GM19238 (cell line): Measurements from ENCODE around the gene TM9SF4.
A peak's percentile ranks its signal among the peaks of the same experiment; 100 is the strongest.

ENCODE experiments used
- DNase-seq: peaks from one replicate; pipeline ENCODE4 v3.0.0; 2011; ENCODE audit warnings: low spot score; ENCODE audit not compliant: insufficient read length

TM9SF4 gene

GRCh38 chr20:32109392-32110172 lies at the start of gene TM9SF4:
TSS of gene TM9SF4 (plus strand) at chr20:32109714. CDS start at chr20:32109741, 27 bp downstream.
- peak; percentile 86 for DNase-seq

GRCh38 chr20:32062776-32063170 lies 46.7 kb upstream of the TM9SF4 start:
- no peak for DNase-seq

DNA sequence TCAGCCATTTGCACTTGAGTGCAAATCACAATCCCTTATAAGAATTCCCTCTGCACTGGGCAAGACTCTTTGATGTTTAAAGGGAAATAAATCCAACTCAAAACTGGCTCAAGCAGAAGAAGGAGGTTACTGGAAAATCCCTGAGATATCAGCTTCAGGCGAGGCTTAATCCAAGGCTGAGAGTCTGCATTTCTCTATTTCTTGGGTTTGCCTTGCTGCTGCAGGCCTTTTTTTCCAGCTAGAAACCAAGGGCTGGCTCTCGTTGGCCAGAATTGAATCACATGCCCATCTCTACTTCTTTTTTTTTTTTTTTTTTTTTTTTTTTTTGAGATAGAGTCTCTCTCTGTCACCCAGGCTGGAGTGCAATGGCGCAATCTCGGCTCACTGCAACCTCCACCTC lies 45.8 kb upstream of the TM9SF4 start:
- DNase-seq, result no peak

- DNase-seq, result no peak
These were observed 44.8 kb upstream of the TM9SF4 start for GRCh38 chr20:32064667-32065066.

DNA sequence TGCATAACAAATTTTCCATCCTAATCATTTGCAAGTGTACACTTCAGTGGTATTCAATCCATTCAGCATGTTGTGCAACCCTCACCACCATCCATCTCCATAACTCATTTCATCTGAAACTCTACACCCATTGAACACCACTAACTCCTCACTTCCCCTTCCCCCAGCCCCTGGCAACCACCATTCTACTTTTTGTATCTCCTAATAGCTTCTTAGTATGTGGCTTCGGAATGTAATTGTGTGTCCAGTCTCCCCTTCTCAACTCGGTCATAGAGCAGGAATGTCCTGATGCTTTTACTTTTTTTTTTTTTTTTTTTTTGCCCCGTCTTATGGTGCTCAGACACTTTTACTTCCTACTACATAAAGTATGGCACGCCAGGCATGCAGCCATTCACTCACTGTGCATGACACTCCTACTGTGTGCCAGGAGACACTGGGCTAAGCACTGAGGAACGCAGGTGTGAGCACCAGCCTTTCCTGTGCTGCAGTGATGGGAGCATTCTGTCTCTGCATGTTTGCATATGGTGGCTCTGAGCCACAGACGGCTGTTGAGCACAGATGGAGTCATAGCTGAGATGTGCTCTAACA lies 42.2 kb upstream of the TM9SF4 start:
- DNase-seq, result no peak

DNA sequence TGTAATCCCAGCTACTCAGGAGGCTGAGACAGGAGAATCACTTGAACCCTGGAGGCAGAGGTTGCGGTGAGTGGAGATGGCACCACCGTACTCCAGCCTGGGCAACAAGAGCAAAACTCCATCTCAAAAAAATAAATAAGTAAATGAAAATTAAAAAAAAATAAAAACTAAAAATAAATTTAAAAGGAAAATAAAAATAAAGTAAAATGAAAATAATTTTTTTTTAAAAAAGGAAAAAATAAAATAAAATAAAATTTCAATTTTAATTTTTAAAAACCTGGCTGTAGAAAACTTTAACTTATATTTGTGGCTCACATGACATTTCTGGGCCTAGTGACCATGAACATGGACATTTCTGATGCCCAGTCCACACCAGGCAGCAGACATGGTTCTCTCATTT lies 41.3 kb upstream of the TM9SF4 start:
- no peak for DNase-seq

GRCh38 chr20:32069711-32070110 lies 39.8 kb upstream of the TM9SF4 start:
- DNase-seq, result no peak

DNA sequence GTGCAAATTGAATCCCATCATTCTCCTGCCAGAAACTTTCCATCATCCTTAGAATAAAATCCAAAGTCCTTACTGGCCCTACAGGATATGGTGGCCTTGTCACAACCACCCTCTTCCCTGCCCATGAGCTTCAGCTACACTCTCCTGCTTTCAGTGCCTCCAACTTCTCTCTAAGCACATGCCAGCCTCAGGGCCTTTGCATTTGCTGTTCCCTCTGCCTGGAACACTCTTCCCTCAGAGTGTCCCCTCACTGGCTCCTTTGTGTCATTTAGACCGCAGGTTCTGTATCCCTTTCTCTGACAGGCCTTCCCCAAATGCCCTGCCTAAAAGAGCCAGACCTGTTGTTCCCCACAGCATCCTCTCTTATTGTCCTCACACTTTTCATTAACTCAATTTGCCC lies 39.2 kb upstream of the TM9SF4 start:
- DNase-seq, result no peak

DNA sequence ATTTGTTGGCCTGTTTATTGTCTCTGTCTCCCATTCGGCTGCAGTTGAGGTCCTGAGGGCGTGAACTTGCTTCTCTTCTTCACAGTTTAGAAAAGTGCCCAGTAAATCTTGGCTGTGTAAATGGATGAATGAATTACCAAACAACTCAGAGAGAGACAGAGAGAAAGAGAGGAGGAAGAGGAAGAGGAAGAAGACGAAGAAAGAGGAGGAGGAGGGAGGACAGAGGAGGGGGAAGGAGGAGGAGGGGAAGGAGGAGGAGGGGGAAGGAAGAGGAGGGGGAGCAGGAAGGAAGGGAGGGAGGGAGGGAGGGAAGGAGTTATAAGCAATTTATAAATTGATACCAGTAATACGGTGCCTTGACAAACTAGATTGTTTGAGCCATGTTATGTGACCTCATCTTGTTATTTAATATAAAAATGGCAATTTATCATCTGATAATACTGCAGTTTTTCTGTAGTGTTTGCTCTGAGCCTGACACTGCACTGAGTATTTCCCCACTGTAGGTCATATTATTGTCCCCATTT lies 38.8 kb upstream of the TM9SF4 start:
- DNase-seq, result no peak

GRCh38 chr20:32071395-32072167 lies 37.9 kb upstream of the TM9SF4 start:
- no peak for DNase-seq

- DNase-seq, result no peak
These were observed 37.3 kb upstream of the TM9SF4 start for GRCh38 chr20:32072168-32072750.

DNA sequence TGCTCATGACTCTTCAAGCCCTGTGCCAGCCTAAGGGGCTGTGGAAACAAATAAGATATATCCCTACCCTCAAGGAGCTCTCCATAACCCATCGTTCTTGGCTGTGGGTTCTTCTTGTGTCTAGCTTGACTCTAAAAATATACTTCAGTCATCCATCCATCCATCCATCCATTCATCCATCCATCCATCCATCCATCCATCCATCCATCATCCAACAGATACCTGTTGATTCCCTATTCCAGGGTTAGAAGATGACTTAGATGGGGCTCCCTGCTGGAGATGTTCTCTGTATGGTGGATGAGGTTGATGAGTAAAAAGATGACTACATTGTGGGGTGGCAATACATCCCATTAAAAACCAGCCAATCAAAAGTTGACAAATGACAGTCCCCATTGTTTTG lies 34.0 kb upstream of the TM9SF4 start:
- DNase-seq, result no peak

DNA sequence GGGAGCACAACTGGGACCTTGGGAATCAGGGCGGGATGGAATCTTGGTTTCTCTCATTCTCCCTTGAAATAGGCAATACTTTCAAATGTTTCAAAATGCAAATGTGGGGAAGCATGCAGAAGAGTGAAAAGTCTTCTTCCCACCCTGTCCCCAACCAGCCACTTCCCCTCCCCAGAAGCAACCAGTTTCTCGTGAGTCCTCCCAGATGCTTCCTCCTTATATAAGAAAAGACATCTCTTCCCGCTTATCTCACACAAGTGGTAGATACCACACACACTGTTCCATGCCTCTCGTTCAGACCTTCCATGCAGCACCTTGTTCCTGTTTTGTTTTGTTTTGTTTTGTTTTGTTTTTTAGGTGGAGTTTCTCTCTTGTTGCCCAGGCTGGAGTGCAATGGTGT lies 32.3 kb upstream of the TM9SF4 start:
- DNase-seq, result no peak

DNA sequence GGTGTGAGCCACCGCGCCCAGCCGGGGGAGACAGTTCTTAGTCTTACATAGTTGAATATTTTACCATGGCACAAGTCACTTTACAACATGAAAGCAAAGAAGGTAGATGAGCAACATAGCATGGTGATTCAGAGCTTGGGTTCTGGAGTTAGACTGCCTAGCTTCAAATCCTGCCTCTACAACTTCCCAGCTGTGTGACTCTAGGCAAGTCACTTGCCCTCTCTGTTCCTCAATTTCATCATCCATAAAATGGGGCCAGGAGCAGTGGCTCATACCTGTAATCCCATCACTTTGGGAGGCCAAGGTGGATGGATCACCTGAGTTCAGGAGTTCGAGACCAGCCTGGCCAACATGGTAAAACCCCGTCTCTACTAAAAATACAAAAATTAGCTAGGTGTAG lies 31.2 kb upstream of the TM9SF4 start:
- DNase-seq, result no peak

DNA sequence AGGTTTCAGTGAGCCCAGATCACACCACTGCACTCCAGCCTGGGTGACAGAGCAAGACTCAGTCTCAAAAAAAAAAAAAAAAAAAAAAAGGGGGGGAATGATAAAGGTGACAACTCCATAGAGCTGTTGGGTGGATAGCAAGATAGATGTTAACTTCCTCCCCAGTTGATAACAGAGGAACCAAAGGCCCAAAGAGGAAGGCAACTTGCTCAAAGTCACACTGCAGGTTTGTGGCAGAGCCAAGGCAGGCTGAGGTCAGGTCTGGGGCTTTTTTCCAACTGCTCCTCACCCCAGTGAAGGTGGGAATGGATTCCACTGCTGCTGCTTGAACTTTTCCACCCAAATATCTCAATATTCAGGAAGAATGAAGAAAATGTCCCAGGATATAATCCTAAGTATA lies 30.7 kb upstream of the TM9SF4 start:
- DNase-seq, result no peak

GRCh38 chr20:32079655-32080109 lies 29.8 kb upstream of the TM9SF4 start:
- DNase-seq, result no peak

GRCh38 chr20:32080783-32081182 lies 28.7 kb upstream of the TM9SF4 start:
- DNase-seq, result no peak

- DNase-seq, result no peak
These were observed 26.0 kb upstream of the TM9SF4 start for GRCh38 chr20:32083469-32083868.

DNA sequence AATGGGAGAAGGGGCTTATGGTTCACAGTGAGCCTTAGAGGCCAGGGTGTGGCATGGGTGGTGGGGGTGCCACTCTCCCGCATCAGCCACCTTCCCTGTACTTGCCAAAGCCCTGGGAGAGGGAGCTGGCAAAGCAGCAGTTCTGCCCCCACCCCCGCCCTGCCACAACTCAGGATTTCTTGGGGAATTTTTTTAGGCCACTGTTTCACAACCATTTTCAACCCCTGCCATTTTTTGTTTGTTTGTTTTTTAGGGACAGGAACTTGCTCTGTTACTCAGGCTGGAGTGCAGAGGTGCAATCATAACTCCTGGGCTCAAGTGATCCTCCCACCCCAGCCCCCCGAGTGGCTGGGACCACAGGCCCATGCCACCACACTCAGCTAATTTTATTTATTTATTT lies 22.4 kb upstream of the TM9SF4 start:
- no peak for DNase-seq

- DNase-seq, result no peak
These were observed 20.8 kb upstream of the TM9SF4 start for GRCh38 chr20:32088759-32089158.

- DNase-seq, result no peak
These were observed 19.7 kb upstream of the TM9SF4 start for GRCh38 chr20:32089637-32090362.
